ENCODE measurements around the gene MCC.

- TF ChIP-seq CTCF (IDR thresholded peaks at IDR 0.05), result no peak
- TF ChIP-seq, protein P1, sequence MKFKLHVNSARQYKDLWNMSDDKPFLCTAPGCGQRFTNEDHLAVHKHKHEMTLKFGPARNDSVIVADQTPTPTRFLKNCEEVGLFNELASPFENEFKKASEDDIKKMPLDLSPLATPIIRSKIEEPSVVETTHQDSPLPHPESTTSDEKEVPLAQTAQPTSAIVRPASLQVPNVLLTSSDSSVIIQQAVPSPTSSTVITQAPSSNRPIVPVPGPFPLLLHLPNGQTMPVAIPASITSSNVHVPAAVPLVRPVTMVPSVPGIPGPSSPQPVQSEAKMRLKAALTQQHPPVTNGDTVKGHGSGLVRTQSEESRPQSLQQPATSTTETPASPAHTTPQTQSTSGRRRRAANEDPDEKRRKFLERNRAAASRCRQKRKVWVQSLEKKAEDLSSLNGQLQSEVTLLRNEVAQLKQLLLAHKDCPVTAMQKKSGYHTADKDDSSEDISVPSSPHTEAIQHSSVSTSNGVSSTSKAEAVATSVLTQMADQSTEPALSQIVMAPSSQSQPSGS (CRISPR knock-in tag; IDR thresholded peaks at IDR 0.05; ENCODE audit: borderline replicate concordance, low read depth), result no peak
- no peak for TF ChIP-seq GABPB1 (CRISPR knock-in tag; IDR thresholded peaks at IDR 0.05)
- TF ChIP-seq TP53 (CRISPR knock-in tag; IDR thresholded peaks at IDR 0.05), result no peak
- TF ChIP-seq, protein P2, sequence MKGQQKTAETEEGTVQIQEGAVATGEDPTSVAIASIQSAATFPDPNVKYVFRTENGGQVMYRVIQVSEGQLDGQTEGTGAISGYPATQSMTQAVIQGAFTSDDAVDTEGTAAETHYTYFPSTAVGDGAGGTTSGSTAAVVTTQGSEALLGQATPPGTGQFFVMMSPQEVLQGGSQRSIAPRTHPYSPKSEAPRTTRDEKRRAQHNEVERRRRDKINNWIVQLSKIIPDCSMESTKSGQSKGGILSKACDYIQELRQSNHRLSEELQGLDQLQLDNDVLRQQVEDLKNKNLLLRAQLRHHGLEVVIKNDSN (CRISPR knock-in tag; IDR thresholded peaks at IDR 0.05), result no peak
- no peak for TF ChIP-seq CREM (CRISPR knock-in tag; IDR thresholded peaks at IDR 0.05)
- TF ChIP-seq, protein P3, sequence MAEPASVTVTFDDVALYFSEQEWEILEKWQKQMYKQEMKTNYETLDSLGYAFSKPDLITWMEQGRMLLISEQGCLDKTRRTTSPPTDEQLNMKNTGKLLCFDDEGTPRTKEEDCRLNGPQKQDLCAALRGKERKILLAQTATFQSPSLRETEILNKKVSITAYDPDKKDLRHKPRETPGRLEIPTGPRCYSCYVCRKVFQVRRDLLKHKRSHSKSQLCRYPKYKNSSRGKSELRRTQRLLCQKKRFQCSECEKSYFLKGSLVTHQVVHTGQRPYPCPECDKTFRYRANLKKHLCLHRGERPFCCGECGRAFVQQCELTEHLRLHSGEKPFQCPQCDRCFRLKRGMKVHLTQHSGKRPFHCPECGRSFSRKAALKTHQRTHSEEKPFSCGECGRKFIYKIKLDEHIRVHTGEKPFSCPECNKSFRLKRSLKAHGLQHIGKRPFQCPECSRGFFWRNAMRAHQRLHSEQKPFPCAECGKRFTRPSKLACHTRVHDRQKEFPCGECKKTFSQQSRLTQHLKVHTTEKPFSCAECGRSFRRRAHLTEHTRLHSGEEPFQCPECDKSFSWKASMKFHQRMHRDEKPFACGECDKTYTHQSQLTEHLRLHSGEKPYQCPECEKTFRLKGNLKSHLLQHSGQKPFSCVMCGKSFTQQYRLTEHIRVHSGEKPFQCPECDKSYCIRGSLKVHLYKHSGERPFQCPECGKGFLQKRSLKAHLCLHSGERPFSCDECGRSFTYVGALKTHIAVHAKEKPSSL (CRISPR knock-in tag; conservative IDR thresholded peaks at IDR 0.05), result no peak
- TF ChIP-seq KAT7 (CRISPR knock-in tag; IDR thresholded peaks at IDR 0.05; ENCODE audit: borderline replicate concordance), result no peak
- TF ChIP-seq ZNF512 (CRISPR knock-in tag; IDR thresholded peaks at IDR 0.05; ENCODE audit: borderline replicate concordance), result no peak
These were observed 7.2 kb upstream of the MCC start for GRCh38 chr5:113495422-113495841.
